Upper lobe of left lung (tissue), 4 donors: ENCODE data around the gene SH3PXD2A.

Experiments
- CTCF ChIP-seq, 6 experiments: fragments of 450-650 bp in 4 of 6; fragments of 200-600 bp in 2 of 6; sonication (generic) in 2 of 6; IDR thresholded peaks; one replicate each; pipeline ENCODE4 v1.5.1; 2016 to 2019; ENCODE audit warnings: antibody characterized with exemption in 6 of 6
- EP300 ChIP-seq, 4 donors: sonication (generic); formaldehyde crosslinking; IDR thresholded peaks; one replicate each; pipeline ENCODE4 v1.5.1; 2017; ENCODE audit warnings: antibody characterized with exemption in 4 of 4, control low read depth in 2 of 4
- POLR2A ChIP-seq, 4 donors: fragments of 450-650 bp; IDR thresholded peaks; one replicate each; pipeline ENCODE4 v1.5.1; 2016 to 2017; ENCODE audit warnings: antibody characterized with exemption in 4 of 4, mild to moderate bottlenecking in 2 of 4
- POLR2AphosphoS5 ChIP-seq, 2 donors: sonication (generic); formaldehyde crosslinking; IDR thresholded peaks; one replicate each; pipeline ENCODE4 v1.5.1; 2017; ENCODE audit warnings: antibody characterized with exemption in 2 of 2

GRCh38 chr10:103595933-103596726, 259.2 kb downstream of the SH3PXD2A start:
- TF ChIP-seq POLR2A (IDR thresholded peaks at IDR 0.05) = no peak
- TF ChIP-seq CTCF (IDR thresholded peaks at IDR 0.05) = no peak
- no peak for TF ChIP-seq POLR2AphosphoS5 (IDR thresholded peaks at IDR 0.05)
- TF ChIP-seq EP300 (IDR thresholded peaks at IDR 0.05) = no peak
